Measurements from ENCODE around the gene HYPK. TPM values are rescaled to one million over a fixed set of nuclear protein-coding genes. Genes with fewer than 3 reads are reported as not detected.

Gene HYPK, protein sequence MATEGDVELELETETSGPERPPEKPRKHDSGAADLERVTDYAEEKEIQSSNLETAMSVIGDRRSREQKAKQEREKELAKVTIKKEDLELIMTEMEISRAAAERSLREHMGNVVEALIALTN
- total RNA-seq: 2.9 and 23.7 TPM in 2 replicates

GRCh38 chr15:43800286-43801141, at the start of gene HYPK:
HYPK (plus strand) TSS chr15:43800599; CDS start chr15:43800623, 24 bp downstream.

DNA sequence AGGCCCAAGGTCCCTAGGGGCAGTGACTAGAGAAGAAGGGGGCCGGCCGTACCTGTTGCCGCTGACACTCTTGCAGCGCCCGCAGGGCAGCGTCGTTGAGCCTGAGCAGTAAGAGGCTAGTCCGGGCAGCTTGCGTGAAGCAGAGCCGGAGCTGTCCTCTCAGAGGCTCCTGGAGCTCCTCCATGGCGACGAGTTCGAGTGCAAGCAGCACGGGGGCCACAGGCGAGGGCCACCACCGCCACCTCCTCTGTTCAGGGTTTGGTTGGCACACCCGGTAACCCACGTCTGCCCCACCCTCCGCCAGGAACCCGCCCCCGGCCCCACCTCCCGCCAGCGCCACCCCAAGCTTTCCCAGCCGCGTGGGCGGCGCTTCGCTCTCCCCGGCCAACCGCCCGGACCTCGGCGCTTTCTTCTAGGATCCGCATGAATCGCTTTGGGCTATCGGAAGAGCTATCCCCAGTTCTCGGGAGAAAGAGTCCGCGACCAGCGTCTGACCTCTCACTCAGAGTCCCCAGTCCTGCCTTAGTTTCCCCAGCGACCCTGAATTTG, 23.6 kb upstream of the HYPK start, which contains the start of gene ELL3:
Gene ELL3 (minus strand): TSS at position 249 of the 549 bp plus-strand sequence. CDS start 65 bp downstream, at position 184.

DNA sequence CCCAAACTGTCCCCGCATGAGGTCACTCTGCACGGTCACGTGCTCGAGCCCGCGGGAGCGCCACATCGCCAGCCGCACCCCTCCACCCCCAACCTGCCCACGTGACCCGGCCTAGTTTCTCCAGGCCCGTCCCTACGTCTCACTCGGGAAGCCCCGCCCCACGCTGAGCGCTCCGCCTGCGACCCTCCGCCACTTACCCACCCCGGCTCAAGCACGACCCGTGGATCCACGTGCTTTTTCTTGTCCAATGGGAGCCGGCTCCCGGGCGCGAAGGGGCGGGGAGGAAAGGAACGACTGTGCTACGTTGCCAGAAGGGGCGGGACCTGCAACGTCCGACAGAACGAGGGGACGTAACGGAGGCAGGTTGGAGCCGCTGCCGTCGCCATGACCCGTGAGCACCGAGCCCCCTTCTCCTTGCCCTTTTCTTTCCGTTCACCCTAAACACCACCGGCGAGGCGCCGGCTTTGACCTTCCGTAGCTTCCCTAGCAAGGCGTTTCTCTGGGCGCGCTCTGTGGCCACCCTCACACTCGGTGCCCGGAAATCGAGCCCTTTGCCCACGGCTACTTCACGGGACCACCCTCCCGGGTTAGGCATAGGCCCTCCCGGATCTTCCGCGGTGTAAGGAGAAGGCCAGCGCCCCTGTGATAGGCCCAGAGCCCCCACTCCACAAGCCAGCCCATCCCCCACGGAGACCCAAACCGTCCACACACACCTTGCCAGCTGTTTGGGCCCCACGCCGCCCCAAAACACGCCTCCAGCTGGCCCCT, 8.2 kb upstream of the HYPK start, which contains the start of gene SERF2:
Gene SERF2 (plus strand): TSS at position 328 of the 768 bp plus-strand sequence. CDS start 57 bp downstream, at position 385.

DNA sequence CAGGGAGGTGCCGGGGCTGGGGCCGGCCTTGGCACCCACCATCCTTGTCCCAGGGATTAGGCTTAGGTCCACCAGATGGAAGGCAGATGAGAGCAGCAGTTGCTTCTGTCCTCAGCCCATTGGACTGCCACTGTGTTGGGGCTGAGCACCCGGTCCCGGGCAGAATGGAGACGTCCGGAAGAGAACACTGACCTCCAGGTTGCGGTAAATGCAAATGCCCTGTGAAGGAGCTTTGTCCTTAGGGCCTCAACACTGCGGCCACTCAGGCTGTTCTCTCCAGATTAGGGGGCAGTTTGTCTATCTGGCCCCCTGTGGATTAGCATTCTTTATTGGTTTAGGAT, 484 bp upstream of the HYPK start, which contains the start of gene SERINC4:
Gene SERINC4 (minus strand): TSS at position 276 of the 341 bp plus-strand sequence. CDS start 234 bp downstream, at position 42.

DNA sequence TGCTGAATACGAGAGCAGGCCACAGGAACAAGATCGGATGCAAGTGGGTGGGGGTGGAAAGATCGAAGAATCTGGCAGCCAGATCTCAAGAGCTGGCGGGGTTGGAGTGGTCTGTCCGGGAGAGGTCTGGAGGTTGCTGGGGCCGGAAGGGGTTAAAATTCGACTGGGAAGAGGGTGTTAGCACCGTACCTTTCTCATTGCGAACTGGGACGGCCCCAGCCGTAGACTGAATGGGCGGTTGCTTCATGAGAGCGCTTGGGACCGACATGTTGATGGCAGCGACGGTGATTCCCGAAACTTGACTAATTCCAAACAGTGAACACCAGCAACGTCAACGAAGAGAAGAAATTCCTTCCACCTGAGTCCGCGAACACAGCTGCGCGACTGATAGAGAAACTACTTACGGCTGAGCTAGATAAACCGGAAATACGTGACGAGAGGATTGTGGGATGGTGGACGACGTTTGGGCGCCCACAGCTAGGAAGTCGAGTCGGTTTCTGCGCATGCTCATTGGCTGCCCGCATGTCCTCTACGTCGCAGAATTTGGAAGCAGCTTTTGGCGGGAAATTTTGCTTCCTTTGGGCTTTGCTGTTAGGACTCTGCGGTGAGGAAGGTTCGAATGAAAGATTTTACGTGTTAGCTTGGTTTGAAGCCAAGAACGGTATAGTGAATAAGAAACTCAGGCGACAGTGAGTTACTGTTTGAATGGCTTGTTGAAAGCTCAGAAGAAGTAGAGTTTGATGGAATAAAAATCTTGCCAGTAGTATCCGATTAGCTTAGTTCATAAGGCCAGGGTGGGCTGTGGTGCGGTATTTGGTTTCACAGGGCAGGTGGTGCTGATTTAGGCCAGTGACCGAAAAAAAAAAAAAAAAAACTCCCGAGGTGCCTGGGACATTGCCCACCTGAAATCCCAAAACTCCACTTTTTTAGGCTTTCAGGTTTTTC, 24.2 kb downstream of the HYPK start, which contains the start of gene MFAP1:
Gene MFAP1 (minus strand): TSS at position 389 of the 945 bp plus-strand sequence. CDS start 121 bp downstream, at position 268.

GRCh38 chr15:43826508-43827341, 26.3 kb downstream of the HYPK start, which contains the start of gene WDR76:
WDR76 (plus strand) TSS chr15:43827002; CDS start chr15:43827033, 31 bp downstream.

Other genes with a start within 250 kb of the HYPK start
- gene PPIP5K1, start 210.4 kb upstream of the HYPK start, total RNA-seq: 6.8 and 23.4 TPM in 2 replicates
- not detected in 2 replicates for gene CKMT1B, start 206.6 kb upstream of the HYPK start, total RNA-seq
- 0.46 TPM in 1 of 2 replicates, not detected in the other for gene STRC, start 181.8 kb upstream of the HYPK start, total RNA-seq
- gene CATSPER2, start 151.8 kb upstream of the HYPK start, total RNA-seq: 0.76 and 1.6 TPM in 2 replicates
- not detected in 2 replicates for gene CKMT1A, start 106.7 kb upstream of the HYPK start, total RNA-seq
- gene PDIA3, start 54.2 kb upstream of the HYPK start, total RNA-seq: 179 and 183 TPM in 2 replicates
- 1.1 and 4.5 TPM in 2 replicates for gene ELL3, start 23.6 kb upstream of the HYPK start, total RNA-seq
- 352 and 745 TPM in 2 replicates for gene SERF2, start 8.3 kb upstream of the HYPK start, total RNA-seq
- not detected in 2 replicates for gene SERINC4, start 379 bp upstream of the HYPK start, total RNA-seq
- 26.6 and 40.0 TPM in 2 replicates for gene MFAP1, start 24.1 kb downstream of the HYPK start, total RNA-seq
- 15.6 and 23.7 TPM in 2 replicates for gene WDR76, start 26.4 kb downstream of the HYPK start, total RNA-seq